ENCODE measurements around the gene MTMR10.

Gene MTMR10

GRCh38 chr15:30943654-30944335 lies 47.6 kb downstream of the MTMR10 start:
- Histone ChIP-seq H3K9me3 (no peaks in the 10 kb centered on the region), H3K4me1 (no peaks in the 10 kb centered on the region), H3K4me3 (ENCODE audit: low read depth, low read length) (no peak overlapping the region), H3K27me3 (no peaks in the 10 kb centered on the region), H3K36me3 (peaks cover 39% of the 10 kb centered on the region)
- DNase-seq, result no peak
- TF ChIP-seq, protein P1, sequence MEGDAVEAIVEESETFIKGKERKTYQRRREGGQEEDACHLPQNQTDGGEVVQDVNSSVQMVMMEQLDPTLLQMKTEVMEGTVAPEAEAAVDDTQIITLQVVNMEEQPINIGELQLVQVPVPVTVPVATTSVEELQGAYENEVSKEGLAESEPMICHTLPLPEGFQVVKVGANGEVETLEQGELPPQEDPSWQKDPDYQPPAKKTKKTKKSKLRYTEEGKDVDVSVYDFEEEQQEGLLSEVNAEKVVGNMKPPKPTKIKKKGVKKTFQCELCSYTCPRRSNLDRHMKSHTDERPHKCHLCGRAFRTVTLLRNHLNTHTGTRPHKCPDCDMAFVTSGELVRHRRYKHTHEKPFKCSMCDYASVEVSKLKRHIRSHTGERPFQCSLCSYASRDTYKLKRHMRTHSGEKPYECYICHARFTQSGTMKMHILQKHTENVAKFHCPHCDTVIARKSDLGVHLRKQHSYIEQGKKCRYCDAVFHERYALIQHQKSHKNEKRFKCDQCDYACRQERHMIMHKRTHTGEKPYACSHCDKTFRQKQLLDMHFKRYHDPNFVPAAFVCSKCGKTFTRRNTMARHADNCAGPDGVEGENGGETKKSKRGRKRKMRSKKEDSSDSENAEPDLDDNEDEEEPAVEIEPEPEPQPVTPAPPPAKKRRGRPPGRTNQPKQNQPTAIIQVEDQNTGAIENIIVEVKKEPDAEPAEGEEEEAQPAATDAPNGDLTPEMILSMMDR (IDR thresholded peaks at IDR 0.05; ENCODE audit: low read depth, low read length), result no peak

DNA sequence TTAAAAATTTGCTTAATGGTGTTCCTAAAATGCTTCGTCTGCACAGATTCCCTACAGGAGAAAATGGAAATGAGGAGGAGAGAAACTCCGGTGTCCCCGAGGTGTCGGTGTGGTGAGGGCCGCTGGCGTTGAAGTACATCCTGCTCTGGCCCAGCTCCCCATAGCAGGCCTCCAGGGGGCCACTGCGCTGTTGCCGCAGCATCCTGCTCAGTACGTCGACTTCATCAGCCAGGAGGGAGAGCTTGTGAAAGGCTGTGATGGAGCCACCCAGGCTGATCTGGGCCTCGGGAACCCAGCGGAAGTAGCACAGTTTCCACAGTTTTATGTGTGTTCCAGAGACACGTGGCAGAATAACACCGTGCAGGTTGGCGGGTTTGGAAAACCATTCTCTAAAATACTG lies 49.9 kb downstream of the MTMR10 start:
- Histone ChIP-seq H3K36me3 (peaks cover 42% of the 10 kb centered on the region), H3K27me3 (no peaks in the 10 kb centered on the region), H3K9me3 (no peaks in the 10 kb centered on the region), H3K4me3 (ENCODE audit: low read depth, low read length) (no peak overlapping the region), H3K4me1 (no peaks in the 10 kb centered on the region)
- TF ChIP-seq, protein P1 (IDR thresholded peaks at IDR 0.05; ENCODE audit: low read depth, low read length), result no peak
- no peak for DNase-seq

DNA sequence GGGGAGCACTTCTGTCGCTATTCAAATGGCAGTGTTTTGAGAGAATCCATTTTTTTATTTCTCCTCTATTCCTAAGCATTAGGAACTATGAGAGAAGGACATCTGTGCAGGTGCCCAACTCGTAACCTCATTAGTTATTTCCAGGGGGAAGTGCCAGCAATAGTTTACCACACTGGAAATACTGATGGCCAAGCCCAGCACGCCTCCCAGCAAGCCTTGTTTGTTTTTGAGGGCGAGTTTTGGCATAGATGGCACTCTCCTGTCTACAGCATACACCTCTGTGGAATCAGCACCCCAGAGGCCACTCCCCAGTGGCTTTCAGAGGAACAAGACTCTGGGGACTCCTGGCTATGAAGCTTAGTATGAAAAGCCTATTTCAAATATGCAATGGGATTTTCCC lies 51.1 kb downstream of the MTMR10 start:
- Histone ChIP-seq H3K4me1 (no peaks in the 10 kb centered on the region), H3K4me3 (ENCODE audit: low read depth, low read length) (no peak overlapping the region), H3K27me3 (no peaks in the 10 kb centered on the region), H3K9me3 (no peaks in the 10 kb centered on the region), H3K36me3 (peaks cover 37% of the 10 kb centered on the region)
- TF ChIP-seq, protein P1 (IDR thresholded peaks at IDR 0.05; ENCODE audit: low read depth, low read length), result no peak
- DNase-seq, result no peak

DNA sequence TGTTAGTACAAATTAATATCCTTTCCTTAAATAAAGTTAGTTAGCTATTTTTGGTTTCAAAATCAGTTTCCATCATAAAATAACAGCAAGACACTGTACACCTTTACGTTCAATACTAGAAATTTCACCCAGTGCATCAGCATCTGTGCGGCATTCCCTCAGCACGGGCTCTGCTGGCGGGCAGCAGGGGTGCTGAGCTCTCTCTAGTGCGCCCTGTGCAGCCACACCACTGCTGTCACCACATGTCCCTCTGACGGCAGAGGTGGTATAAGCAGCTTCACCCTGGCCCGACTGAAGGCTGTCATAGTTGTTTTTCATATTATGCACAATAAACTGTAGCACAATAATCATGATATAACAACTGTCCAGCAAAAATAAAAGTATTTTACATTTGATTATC lies 52.3 kb downstream of the MTMR10 start:
- H3K36me3 ChIP-seq, result peaks cover 40% of the 10 kb centered on the region
- no peaks in the 10 kb centered on the region for H3K27me3 ChIP-seq
- no peaks in the 10 kb centered on the region for H3K4me1 ChIP-seq
- no peak for DNase-seq
- H3K9me3 ChIP-seq, result no peaks in the 10 kb centered on the region
- TF ChIP-seq, protein P1 (IDR thresholded peaks at IDR 0.05; ENCODE audit: low read depth, low read length), result no peak
- no peak overlapping the region for H3K4me3 ChIP-seq (ENCODE audit: low read depth, low read length)

- Histone ChIP-seq H3K4me3 (ENCODE audit: low read depth, low read length) (no peak overlapping the region), H3K27me3 (no peaks in the 10 kb centered on the region), H3K36me3 (peaks cover 12% of the 10 kb centered on the region), H3K9me3 (no peaks in the 10 kb centered on the region), H3K4me1 (no peaks in the 10 kb centered on the region)
- DNase-seq, result no peak
- TF ChIP-seq, protein P1 (IDR thresholded peaks at IDR 0.05; ENCODE audit: low read depth, low read length), result no peak
Observed at GRCh38 chr15:30933293-30933692, 58.1 kb downstream of the MTMR10 start.

- H3K36me3 ChIP-seq, result peaks cover 13% of the 10 kb centered on the region
- H3K4me3 ChIP-seq (ENCODE audit: low read depth, low read length), result no peak overlapping the region
- no peaks in the 10 kb centered on the region for H3K27me3 ChIP-seq
- no peaks in the 10 kb centered on the region for H3K4me1 ChIP-seq
- H3K9me3 ChIP-seq, result no peaks in the 10 kb centered on the region
- TF ChIP-seq, protein P1 (IDR thresholded peaks at IDR 0.05; ENCODE audit: low read depth, low read length), result no peak
- no peak for DNase-seq
Observed at GRCh38 chr15:30930422-30930821, 61.0 kb downstream of the MTMR10 start.

Data from BE2C (cell line).